ENCODE measurements around the gene UEVLD.

- no peak for TF ChIP-seq ZNF768 (tag by site-specific recombination; IDR thresholded peaks at IDR 0.05)
- TF ChIP-seq CTCF (tag by site-specific recombination; IDR thresholded peaks at IDR 0.05) = no peak
- no peak for TF ChIP-seq ZNF280D (tag by site-specific recombination; IDR thresholded peaks at IDR 0.05)
Observed at GRCh38 chr11:18614667-18615066, 26.1 kb upstream of the UEVLD start.

All from HEK293 (cell line).